Measurements from ENCODE around the gene COBLL1.

DNA sequence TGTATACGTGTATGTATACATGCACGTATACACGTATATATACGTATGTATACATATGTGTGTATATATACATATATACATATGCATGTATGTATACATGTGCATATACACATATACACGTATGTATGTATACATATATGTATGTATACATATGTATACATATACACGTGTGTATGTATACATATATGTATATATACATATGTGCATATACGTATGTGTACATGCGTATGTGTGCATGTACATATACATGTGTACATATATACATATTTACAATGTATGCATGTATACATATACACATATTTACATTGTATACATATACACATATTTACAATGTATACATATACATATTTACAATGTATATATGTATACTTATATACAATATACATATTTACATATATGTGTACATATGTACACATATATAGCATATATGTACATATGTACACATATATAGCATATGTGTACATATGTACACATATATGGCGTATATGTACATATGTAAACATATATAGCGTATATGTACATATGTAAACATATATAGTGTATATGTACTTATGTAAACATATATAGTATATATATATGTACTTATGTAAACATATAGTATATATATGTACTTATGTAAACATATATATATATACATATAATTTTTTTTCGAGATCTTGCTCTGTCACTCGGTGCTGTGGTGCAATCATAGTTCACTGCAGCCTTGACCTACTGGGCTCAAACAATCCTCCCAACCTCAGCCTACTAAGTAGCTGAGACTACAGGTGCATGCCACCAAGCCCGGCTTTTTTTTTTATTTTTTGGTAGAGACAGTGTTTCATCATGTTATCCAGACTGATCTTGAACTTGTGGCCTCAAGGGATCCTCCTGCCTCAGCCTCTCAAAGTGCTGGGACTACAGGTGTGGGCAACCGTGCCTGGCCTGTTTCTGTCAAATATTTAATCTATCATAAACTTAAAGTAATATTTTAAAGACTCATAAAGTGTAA lies 23.2 kb downstream of the COBLL1 start:
- no peak for TF ChIP-seq POLR2A (IDR thresholded peaks at IDR 0.05; ENCODE audit: extremely low read depth, insufficient read length)
- TF ChIP-seq, protein P1, sequence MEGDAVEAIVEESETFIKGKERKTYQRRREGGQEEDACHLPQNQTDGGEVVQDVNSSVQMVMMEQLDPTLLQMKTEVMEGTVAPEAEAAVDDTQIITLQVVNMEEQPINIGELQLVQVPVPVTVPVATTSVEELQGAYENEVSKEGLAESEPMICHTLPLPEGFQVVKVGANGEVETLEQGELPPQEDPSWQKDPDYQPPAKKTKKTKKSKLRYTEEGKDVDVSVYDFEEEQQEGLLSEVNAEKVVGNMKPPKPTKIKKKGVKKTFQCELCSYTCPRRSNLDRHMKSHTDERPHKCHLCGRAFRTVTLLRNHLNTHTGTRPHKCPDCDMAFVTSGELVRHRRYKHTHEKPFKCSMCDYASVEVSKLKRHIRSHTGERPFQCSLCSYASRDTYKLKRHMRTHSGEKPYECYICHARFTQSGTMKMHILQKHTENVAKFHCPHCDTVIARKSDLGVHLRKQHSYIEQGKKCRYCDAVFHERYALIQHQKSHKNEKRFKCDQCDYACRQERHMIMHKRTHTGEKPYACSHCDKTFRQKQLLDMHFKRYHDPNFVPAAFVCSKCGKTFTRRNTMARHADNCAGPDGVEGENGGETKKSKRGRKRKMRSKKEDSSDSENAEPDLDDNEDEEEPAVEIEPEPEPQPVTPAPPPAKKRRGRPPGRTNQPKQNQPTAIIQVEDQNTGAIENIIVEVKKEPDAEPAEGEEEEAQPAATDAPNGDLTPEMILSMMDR (IDR thresholded peaks at IDR 0.05; ENCODE audit: low read depth, low read length) = no peak
- no peak for TF ChIP-seq MAX (IDR thresholded peaks at IDR 0.05; ENCODE audit: low read depth, low read length)
- no peak for TF ChIP-seq MYC (IDR thresholded peaks at IDR 0.05; ENCODE audit: low read depth, low read length)
